Stimulated activated CD4-positive, alpha-beta T cell treated with anti-CD3 and anti-CD28 coated beads, Interleukin-2, amount 100 ng/mL, for 4 hours (primary cell): ENCODE measurements around the gene TMEM253.
A peak's percentile ranks its signal among the peaks of the same experiment; 100 is the strongest.

ENCODE experiments used
- DNase-seq: peaks from one replicate; pipeline ENCODE4 v3.0.0-alpha.2; 2020; ENCODE audit warnings: low read depth

TMEM253 gene

DNA sequence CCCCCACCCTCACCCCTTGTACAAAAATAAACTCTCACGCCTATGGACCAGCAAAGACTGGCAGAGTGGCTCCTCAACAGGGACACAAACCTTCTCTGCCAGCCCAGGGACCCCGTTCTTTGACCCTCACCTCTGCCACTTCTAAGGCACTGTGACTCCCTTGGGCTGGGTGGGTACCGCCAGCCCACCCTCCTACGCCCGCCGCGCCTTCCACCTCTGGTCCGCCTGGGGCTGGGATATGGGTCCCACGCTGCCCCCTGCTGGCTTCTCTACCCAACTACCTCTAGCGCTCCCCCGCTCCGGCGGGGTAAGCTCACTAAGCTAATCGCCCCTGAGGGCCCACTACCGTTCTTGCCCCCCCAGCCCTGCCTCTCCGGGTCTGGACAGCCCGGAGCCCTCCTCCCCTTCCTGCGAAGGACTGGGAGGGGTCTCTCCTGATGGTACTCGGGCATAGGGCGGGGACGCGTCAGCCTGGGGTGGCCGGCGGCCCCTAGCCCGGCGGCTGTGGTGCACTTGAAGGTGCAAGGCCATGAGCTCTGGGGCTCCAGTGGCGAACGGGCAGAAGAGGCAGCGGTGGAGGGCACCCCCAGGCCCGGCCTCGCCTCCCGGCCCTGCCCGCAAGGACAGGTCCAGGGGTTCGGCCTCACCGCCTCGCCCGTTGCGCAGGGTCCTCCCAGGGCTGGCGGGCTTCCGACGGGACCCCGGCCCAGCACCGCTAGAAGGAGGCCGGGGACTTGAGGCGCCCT, 10.5 kb upstream of the TMEM253 start:
- no peak for DNase-seq

DNA sequence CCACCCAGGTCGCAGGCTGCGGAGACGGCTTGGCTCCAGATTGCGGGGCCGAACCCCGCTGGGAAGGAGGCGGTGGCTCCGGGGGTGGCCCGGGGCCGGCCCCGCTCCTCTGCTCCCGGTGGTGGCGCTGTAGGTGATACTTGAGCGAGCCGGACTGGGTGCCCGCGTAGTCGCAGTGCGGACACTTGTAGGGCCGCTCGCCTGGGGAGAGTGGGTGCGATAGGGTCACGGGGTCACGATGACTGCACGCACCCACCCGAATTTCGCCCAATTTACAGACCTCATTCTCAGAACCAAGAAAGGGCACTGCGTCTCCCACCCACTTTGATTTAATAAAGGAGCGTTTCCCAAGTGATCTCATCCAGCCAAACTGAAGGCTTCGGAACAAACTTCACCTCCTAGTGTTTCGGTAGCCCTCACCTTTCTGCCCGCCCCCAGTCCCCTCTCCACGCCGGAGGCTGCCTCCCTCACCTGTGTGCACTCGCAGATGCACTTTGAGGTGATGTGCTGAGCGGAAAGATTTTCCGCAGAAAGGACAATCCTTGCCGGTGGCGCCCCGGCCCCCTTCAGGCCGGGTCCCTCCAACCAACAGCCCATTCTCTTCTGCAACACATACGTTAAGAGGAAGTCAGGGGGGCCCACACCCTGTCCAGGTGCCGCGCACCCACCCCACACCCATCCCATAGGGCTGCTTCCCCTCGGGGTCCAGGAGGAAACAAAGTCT, 9.8 kb upstream of the TMEM253 start:
- DNase-seq, result no peak

GRCh38 chr14:21091821-21092272, 9.0 kb upstream of the TMEM253 start:
- no peak for DNase-seq

GRCh38 chr14:21092273-21093011, 8.4 kb upstream of the TMEM253 start:
- peak; percentile 82 for DNase-seq

GRCh38 chr14:21093018-21093417, 7.8 kb upstream of the TMEM253 start:
- DNase-seq, result no peak

GRCh38 chr14:21093769-21094681, 6.8 kb upstream of the TMEM253 start:
- no peak for DNase-seq

GRCh38 chr14:21095430-21096205, 5.2 kb upstream of the TMEM253 start:
- DNase-seq, result no peak

DNA sequence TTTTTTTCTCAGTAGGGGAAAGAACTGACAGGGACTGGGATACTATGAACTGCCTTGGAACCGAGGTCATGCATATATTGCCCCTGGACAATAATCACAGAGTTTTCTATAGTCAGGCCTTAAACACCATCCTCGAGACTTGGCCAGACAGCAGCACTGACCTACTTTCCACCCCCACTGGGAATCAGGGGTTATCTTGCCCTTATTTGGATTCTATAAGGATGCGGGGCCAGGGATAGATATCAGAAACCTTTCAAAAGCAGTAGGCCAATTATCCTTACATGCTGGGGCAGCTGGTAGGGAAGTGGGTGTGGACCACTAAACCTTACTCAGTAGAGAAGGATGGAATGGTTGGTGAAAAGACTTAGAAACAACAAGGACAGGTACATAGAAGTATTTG, 4.4 kb upstream of the TMEM253 start:
- no peak for DNase-seq

DNA sequence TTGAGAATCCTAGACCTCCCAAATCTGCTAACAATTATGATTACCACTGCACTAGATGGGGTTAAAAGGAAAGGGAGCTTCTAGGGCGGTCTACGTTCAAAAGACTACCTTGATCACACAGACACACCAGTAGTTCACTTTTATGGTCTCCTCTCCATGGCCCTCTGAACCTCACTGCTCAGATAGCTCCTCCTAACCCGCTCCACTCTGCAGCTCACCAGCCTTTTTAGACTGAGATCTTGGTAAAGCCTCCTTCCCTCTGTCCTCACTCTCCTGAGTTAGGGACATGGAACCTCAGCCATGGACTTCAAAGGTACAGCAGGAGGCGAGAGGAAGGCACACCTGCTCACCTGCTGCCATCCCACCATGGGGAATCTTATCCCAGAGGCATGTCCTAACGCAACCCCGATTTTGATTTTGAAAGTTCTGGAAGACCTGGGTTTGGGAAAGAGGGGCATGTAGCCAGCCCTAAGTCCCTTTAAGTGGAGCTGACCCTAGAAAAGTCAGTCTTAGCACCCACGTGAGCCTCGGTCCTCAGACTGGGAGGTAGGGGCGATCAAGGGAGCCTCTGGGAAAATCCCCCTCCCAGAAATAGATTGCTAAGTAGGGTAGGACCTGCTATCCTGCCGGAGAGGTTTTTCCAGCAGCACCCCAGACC, 3.8 kb upstream of the TMEM253 start:
- DNase-seq, result no peak

DNA sequence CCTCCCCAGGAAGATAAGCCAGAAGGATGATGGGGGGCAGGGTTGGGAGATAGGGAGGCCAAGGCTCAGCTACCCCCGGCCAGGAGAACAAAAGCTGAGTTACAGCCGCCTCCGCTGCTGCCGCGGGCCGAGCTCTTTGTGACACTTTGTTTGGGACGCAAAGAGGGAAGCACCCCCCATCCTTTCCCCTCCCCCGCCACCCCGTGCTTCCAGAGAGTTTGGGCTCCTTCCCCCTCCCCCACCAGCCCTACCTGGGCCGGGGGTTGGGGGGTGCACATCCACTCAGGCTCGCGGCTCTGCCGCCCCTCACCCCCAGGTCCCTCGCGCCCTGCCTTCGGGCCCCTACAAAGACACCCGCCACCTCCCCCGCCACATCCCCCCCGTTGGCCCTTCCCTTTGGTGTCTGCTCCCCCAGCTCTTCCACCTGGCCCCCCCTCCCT, 3.2 kb upstream of the TMEM253 start:
- no peak for DNase-seq

DNA sequence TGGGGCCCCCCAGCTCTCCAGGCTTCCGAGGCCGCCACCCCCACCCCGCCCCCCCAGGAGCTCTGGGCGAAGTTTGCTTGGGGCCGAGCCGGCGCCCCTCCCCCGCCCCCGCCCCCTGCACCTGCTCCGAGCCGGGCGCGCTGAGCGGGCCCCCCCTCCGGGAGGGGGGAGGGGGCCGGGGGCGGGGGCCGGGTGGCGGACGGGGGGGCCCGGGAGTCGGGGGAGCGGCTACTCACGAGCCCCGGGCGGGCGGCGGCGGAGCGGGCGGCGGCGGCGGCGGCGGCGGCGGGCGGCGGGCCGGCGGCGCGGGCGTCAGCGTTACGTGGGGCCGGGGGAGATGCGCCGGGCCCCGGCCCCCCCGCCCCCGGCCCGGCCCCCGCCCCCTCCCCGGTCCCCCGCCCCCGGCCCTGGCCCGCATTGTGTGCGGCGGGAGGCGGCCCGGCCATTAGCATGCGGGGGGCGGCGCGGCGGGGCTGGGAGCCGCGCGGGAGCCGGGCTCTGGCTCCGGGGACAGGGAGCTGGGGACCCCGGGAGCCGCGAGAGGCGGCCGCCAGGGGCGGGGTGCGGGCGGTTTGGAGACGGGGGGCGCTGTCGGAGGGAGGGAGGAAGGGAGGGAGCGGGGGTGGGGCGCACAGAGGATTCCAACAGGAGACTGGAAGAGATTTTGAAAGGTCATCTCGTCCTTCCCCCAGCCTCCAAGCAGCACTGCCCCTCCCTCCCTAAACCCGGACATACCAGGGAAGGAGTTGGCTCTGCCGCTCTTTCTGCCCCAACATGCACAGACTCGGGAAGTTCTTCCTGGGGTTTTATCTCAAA, 2.6 kb upstream of the TMEM253 start, which contains the start of gene ZNF219:
Gene ZNF219, minus strand, starts transcription at position 580 of the 816 bp plus-strand sequence. CDS start 5,064 bp downstream, outside the sequence.
- DNase-seq, result no peak

GRCh38 chr14:21098892-21099595, 1.8 kb upstream of the TMEM253 start:
- DNase-seq, result no peak

DNA sequence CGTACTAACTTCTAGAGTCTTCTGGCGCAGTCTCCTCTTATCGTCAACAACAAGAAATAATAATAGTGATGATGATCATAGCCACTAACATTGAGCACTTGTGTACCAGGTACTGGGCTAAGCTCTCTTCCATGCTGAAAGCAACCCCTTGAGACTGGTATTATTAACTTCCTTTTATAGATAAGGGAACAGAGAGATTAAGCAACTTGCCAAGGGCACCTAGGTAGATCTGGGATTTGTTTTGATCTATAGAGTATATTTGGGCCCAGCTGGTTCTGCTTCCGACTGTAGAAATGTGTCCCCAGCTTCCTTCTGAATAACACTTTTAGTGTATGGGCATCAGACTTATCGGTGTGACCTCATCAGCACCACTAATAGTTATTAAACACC, 1.3 kb upstream of the TMEM253 start:
- DNase-seq, result no peak

DNA sequence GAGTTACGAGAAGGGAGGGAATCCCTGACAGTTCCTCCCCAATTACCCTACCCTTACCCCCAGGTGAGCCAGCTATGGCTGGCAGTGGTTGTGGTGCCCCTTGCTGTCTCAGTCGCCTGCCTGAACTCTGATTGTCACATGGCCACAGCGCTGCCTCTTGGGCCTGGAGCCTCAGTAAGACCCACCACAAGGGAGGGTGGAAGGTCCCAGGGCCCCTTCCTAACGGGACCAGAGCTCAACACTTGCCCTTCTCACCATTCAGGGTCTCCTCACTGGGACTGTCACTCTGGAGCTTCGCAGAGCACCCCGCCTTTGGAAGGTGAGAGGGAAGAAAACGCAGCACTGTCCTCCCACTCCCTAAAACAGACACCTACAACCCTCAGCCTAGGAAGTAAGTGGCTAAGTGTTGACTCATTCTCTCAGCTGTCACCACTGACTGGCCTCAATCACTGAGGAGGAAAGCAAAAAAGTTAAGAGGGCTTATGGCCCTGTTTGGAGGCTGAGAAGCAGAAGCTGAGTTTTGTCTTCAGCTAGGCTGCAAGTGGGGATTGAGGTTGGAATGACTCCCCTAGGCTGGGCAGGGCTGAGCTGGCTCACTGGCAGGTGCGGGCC, 1.0 kb downstream of the TMEM253 start:
- DNase-seq, result no peak

DNA sequence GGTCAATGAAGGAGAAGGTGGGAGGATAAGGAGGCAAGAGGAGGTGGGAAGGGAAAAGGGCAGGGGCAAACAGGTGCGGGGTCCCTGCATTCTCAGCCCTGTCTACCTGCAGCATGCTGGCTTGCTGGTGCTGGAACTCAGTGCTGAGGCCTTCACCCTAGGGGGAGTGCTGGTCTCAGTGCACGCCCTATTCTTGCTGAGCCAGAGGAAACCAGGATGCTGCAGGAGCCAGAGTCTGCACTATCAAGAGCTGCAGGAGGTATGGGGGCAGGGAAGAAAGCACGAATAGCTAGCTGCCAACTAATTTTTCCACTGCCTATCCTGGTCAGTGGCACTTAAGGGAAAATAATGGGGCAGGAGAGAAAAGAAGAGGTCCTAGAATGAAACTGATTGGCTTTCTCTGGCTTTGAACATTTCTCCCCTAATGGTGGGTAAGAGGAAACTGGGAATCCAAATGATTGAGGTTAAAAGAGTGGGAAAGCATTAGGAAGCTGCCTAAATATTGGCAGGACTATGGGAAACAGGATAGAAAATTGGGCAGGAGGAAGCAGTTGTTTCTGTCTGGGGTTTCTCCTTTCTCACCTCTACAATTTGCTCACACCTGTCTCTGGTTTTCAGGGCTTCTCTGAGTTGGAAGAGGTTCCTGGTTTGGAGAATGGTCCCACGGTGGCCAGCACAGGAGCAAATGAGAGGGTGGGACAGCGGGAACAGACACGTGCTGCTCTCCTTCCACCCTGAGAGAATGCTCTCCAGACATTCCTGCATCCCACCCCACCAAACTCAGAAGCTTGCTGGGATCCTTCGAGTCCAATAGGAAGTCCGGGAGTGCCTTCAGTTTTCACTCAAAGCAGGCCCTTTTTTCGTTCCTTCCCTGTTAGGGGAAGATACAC, 1.9 kb downstream of the TMEM253 start:
- DNase-seq, result no peak

GRCh38 chr14:21103411-21103709, 2.5 kb downstream of the TMEM253 start:
- no peak for DNase-seq

- peak; percentile 90 for DNase-seq
Observed at GRCh38 chr14:21103710-21104447, 3.0 kb downstream of the TMEM253 start.
